AG04449 (cell line): ENCODE data around the gene RPL26.

Experiments used
- CTCF ChIA-PET: fragments of 350-600 bp; formaldehyde crosslinking; extraction: SDS; loops from one replicate; lab custom pipeline; 2021; ENCODE audit warnings: antibody characterized with exemption; lab: Yijun Ruan, JAX
- POLR2A ChIA-PET: fragments of 400-600, 350-600 bp; formaldehyde crosslinking; extraction: SDS; loops from one replicate; lab custom pipeline; 2020; ENCODE audit warnings: antibody characterized with exemption, inconsistent platforms; lab: Yijun Ruan, JAX
- DNase-seq: peaks from one replicate; pipeline ENCODE4 v3.0.0-alpha.2; 2010; ENCODE audit warnings: low read depth, low spot score
- H3K4me3 ChIP-seq: 2 replicates; pipeline ENCODE4 v1.5.1; 2011; ENCODE audit warnings: low read depth, mild to moderate bottlenecking, control low read depth, low read length
- CTCF ChIP-seq: IDR thresholded peaks from one replicate; pipeline ENCODE4 v1.5.1; 2011; ENCODE audit warnings: mild to moderate bottlenecking, moderate library complexity, low read length, control low read depth, inconsistent platforms; ENCODE audit not compliant: insufficient read depth; ENCODE audit errors: missing control alignments

RPL26 gene

GRCh38 chr17:8369944-8370343, 13.0 kb downstream of the RPL26 start:
- ChIA-PET CTCF (interaction anchor here (1.0 to 2.7 kb wide), 3 partner anchors 8 to 69 kb away, joined by 3 to 18 read pairs (median 4); partner anchors contain the start of gene RPL26), POLR2A (no interaction called here)
- no peak overlapping the region for H3K4me3 ChIP-seq
- DNase-seq = no peak
- TF ChIP-seq CTCF = no peak

DNA sequence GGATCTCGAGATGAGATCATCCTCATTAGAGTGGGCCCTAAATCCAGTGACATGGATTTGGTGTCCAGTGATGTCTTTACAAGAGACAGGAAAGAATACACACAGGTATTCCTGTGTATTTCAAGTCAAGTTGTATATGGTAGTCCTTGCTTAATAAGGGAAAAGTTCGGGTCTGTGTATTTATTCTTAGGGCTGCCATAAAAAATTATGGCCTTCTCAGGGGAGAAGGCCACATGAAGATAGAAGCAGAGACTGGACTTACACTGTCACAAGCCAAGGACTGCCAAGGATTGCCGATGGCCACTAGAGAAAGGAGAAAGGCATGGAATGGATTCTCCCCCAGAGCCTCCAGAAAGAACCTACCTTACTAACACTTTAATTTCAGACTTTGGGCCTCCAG, 14.8 kb downstream of the RPL26 start:
- POLR2A ChIA-PET = no interaction called here
- CTCF ChIA-PET = no interaction called here

GRCh38 chr17:8366231-8366630, 16.8 kb downstream of the RPL26 start:
- POLR2A ChIA-PET = interaction anchor here (1.0 kb wide), 1 partner anchor 11 kb away, joined by 3 read pairs; the partner anchor contains the start of gene KRABD2
- no peak overlapping the region for H3K4me3 ChIP-seq
- CTCF ChIA-PET = interaction anchor here (0.8 to 1.0 kb wide), 3 partner anchors 9 to 18 kb away, joined by 3 to 4 read pairs (median 3); no protein-coding TSS in a partner anchor
- peak; percentile 80 for DNase-seq
- TF ChIP-seq CTCF = no peak

More for the DNA sequence above, 14.8 kb downstream of the RPL26 start:
- DNase-seq = no peak
- no peak overlapping the region for H3K4me3 ChIP-seq
- no peak for TF ChIP-seq CTCF

- POLR2A ChIA-PET = interaction anchor here (0.9 kb wide), 1 partner anchor 17 kb away, joined by 3 read pairs; no protein-coding TSS in a partner anchor
- no peak for TF ChIP-seq CTCF
- DNase-seq = no peak
- no peak overlapping the region for H3K4me3 ChIP-seq
- CTCF ChIA-PET = interaction anchor here (0.9 to 1.5 kb wide), 4 partner anchors 12 to 44 kb away, joined by 3 to 6 read pairs (median 3); partner anchors contain the start of gene KRABD2
Observed at GRCh38 chr17:8365143-8365542, 17.9 kb downstream of the RPL26 start.

DNA sequence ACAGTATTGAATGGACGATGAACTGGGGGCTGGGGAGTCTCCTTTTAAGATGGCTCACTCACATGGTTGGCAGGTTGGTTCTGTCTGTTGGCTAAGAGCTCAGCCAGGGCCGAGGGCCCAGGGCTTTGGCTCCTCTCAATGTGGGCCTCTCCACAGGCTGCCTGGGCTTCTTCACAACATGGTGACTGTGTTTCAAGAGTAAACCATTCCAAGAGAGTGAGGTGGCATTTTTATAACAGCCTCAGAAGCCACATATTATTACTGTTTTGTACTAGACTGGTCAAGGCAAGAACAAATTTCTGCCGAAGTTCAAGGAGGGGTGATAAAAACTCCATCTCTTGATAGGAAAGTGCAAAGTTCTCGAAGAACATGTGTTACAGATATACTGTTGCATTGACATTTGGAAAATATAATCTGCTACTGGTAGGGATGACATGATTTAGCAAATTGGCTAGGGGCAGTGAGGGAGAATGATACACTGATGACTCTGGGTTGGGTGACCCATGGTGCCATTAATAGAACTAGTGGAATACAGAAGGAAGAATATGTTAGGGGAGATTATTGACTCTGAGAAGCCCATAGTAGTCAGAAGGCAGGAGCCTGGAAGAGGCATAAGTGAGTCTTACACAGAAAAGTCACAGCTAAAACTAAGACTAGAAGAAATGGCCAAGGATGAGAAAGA, 20.2 kb downstream of the RPL26 start:
- no peak for TF ChIP-seq CTCF
- ChIA-PET POLR2A (no interaction called here), CTCF (interaction anchor here (1.5 to 2.9 kb wide), 2 partner anchors 14 to 20 kb away, joined by 6 to 23 read pairs; partner anchors contain the start of gene KRABD2)
- no peak overlapping the region for H3K4me3 ChIP-seq
- DNase-seq = no peak

DNA sequence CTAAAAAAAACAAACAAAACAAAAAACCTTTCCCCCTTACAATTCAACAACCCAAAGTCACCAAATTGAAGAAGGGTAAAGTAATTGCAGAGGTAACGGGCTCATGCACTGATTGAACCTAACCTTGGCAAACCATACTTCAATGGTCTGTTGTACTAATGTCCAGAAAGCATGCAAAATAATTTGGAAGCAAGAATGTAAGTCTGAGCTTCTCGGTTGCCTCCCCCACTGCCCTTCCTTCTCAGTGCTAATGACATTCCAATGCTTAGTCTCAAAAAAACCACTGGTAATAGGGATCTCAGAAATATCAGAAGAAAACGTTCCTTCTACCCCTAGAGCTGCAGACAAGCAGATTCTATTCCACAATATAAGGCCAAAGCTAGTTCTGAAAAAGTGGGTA, 22.2 kb downstream of the RPL26 start:
- H3K4me3 ChIP-seq = no peak overlapping the region
- POLR2A ChIA-PET = interaction anchor here (0.7 to 1.7 kb wide), 2 partner anchors 15 to 114 kb away, joined by 3 to 7 read pairs; partner anchors contain the start of gene KRABD2
- CTCF ChIA-PET = interaction anchor here (0.8 to 2.9 kb wide), 3 partner anchors 10 to 23 kb away, joined by 3 to 23 read pairs (median 4); partner anchors contain the start of gene KRABD2
- no peak for DNase-seq
- no peak for TF ChIP-seq CTCF
